Common myeloid progenitor, CD34-positive (primary cell): Measurements from ENCODE around the gene FOSL2.

Experiments used
- CTCF ChIA-PET: fragments of 350-600 bp; sonication (Branson Sonifier 250); formaldehyde crosslinking; loops from one replicate; lab custom pipeline; 2021; ENCODE audit warnings: antibody characterized with exemption; lab: Charles Lee
- POLR2A ChIA-PET: fragments of 350-600 bp; sonication (Branson Sonifier 250); formaldehyde crosslinking; loops from one replicate; lab custom pipeline; 2021; ENCODE audit warnings: antibody characterized with exemption; lab: Charles Lee
- DNase-seq, 3 donors: peaks; one replicate each; pipeline versions ENCODE4 v3.0.0 to v3.0.0-alpha.2; 2013
- H3K27ac ChIP-seq, 2 experiments: 1 replicate in 1 of 2; 2 replicates in 1 of 2; pipeline ENCODE4 v1.7.0; 2013; ENCODE audit warnings: inconsistent platforms in 2 of 2, low read length in 2 of 2, mild to moderate bottlenecking in 2 of 2, low read depth in 1 of 2, moderate library complexity in 1 of 2; ENCODE audit not compliant: severe bottlenecking in 2 of 2, insufficient read depth in 1 of 2, poor library complexity in 1 of 2
- H3K27me3 ChIP-seq, 5 experiments: replicated peaks in 2 of 5; 1 replicate in 3 of 5; 2 replicates in 2 of 5; pipeline versions ENCODE4 v1.6.1 to v1.7.0; 2013; ENCODE audit warnings: low read length in 4 of 5, mild to moderate bottlenecking in 2 of 5, moderate library complexity in 2 of 5, inconsistent platforms in 1 of 5; ENCODE audit not compliant: insufficient read depth in 5 of 5, control insufficient read depth in 4 of 5
- H3K36me3 ChIP-seq, 4 experiments: 1 replicate in 2 of 4; 2 replicates in 2 of 4; pipeline versions ENCODE4 v1.6.1 to v1.7.0; 2013; ENCODE audit warnings: low read length in 3 of 4, control low read depth in 1 of 4, mild to moderate bottlenecking in 1 of 4; ENCODE audit not compliant: control insufficient read depth in 4 of 4, insufficient read depth in 4 of 4
- H3K4me1 ChIP-seq, 4 experiments: 1 replicate in 3 of 4; 2 replicates in 1 of 4; pipeline versions ENCODE4 v1.6.1 to v1.7.1; 2013; ENCODE audit warnings: low read length in 3 of 4, mild to moderate bottlenecking in 3 of 4, control low read depth in 1 of 4, inconsistent platforms in 1 of 4, moderate library complexity in 1 of 4; ENCODE audit not compliant: control insufficient read depth in 4 of 4, insufficient read depth in 4 of 4; ENCODE audit errors: control extremely low read depth in 1 of 4
- H3K4me3 ChIP-seq, 7 experiments: 1 replicate in 4 of 7; 2 replicates in 3 of 7; pipeline versions ENCODE4 v1.5.1 to v1.7.0; 2013; ENCODE audit warnings: mild to moderate bottlenecking in 7 of 7, low read length in 6 of 7, moderate library complexity in 6 of 7, inconsistent platforms in 2 of 7, low read depth in 2 of 7, control low read depth in 1 of 7; ENCODE audit not compliant: insufficient read depth in 4 of 7, control insufficient read depth in 1 of 7; ENCODE audit errors: extremely low read depth in 1 of 7
- H3K9me3 ChIP-seq, 5 experiments: 1 replicate in 4 of 5; 2 replicates in 1 of 5; pipeline versions ENCODE4 v1.6.1 to v1.7.1; 2013; ENCODE audit warnings: low read length in 4 of 5, mild to moderate bottlenecking in 2 of 5, inconsistent platforms in 1 of 5, low read depth in 1 of 5, moderate library complexity in 1 of 5; ENCODE audit not compliant: control insufficient read depth in 4 of 5, insufficient read depth in 2 of 5; ENCODE audit errors: control extremely low read depth in 1 of 5
- WGBS: methylation state at CpG from one replicate; pipeline ENCODE4 v1.1.5; 2013; ENCODE audit not compliant: insufficient coverage; 5-methylcytosine and 5-hydroxymethylcytosine counted together

FOSL2 gene

DNA sequence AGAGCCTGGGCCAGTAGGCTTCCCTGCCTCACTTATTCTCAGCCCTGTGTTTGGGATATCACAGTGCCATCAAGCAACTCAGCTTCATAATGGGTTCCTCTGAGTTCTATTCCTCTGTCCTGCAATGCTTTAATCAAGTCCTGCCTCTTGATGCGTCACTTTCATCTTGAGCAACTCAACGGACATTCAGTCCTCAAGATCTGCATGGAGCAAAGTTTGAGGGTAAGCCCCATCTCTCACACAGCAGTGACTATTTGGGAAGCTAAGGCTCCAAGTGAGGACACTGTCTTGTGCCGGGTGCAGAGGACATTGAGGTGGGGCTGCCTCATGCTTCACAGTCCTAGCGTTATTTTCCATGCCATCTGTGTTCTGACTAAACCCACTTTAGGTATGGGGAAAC lies 52.3 kb downstream of the FOSL2 start:
- 100% methylated on average over 4 of the region's 4 CpGs for WGBS
- no peak for DNase-seq
- no peak overlapping the region for H3K27ac ChIP-seq
- no peaks in the 10 kb centered on the region for H3K36me3 ChIP-seq
- ChIA-PET POLR2A (no interaction called here), CTCF (interaction anchor here (1.0 to 1.7 kb wide), 4 partner anchors 14 to 762 kb away, joined by 3 to 6 read pairs (median 4); partner anchors contain the start of gene FOSL2)
- peaks cover 5 to 18% (median 17%) of the 10 kb centered on the region in 4 experiments for H3K4me1 ChIP-seq
- no peaks in the 10 kb centered on the region for H3K27me3 ChIP-seq
- no peaks in the 10 kb centered on the region for H3K9me3 ChIP-seq
- H3K4me3 ChIP-seq: no peak overlapping the region

DNA sequence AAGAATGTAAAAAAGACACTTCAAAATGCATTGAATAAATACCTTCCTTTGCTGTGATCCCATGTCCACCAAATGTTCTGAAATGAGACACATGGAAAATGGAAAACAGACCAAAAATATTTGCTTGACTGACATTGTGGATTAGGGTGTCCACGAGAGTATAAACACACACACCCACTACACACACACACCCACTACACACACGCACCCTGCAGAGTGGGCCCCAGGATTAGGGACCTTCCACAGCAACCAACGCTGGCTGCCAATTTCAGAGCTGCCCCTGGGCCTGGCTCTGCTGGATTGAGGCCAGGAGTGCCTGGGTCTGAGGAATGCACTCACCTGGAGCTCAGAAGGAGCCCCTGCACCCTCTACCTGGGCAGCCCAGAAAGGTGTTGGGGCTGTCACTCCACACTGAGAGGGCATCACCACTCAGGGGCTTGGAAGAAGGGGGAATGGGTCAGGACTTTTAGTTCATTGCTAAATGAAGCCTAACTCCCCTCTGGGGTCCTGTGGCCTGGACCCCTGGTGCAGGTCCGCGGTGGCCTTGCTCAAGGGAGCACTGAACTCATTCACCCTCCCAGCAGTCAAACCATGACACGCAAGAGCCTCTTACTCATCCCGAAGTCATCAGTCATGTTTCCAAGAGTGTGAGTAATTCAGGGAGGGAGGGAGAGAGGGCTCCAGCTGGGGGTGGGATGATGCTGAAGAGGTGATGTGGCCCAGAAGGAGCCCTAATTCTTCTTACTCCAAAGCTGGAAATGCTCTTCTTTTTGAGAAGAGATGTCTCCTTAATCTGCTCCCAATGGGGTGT lies 53.0 kb downstream of the FOSL2 start:
- Histone ChIP-seq H3K27ac (no peak overlapping the region), H3K27me3 (no peaks in the 10 kb centered on the region), H3K9me3 (no peaks in the 10 kb centered on the region), H3K4me1 (peaks cover 5 to 21% (median 19%) of the 10 kb centered on the region in 4 experiments), H3K36me3 (no peaks in the 10 kb centered on the region), H3K4me3 (no peak overlapping the region)
- CTCF ChIA-PET: interaction anchor here (1.2 to 1.7 kb wide), 2 partner anchors 15 to 722 kb away, joined by 5 to 6 read pairs; no protein-coding TSS in a partner anchor
- DNase-seq: no peak
- 96% methylated on average over 4 of the region's 7 CpGs for WGBS
- POLR2A ChIA-PET: interaction anchor here (0.6 kb wide), 1 partner anchor 11 kb away, joined by 3 read pairs; no protein-coding TSS in a partner anchor

DNA sequence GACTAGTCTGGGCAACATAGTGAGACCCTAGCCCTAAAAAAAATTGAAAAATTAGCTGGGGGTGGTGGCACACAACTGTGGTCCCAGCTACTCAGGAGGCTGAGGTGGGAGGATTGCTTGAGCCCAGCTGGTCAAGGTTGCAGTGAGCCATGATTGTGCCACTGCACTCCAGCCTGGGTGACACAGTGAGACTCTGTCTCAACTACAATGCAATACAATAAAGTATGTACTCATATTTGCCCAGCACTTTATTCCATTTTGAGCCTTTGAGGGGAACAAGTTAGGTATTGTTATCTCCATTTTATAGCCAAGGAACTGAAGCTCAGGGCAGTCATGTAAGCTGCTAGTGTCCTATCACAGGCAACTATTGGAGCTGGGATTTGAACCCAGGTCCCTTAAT lies 53.9 kb downstream of the FOSL2 start:
- no peak overlapping the region for H3K27ac ChIP-seq
- H3K9me3 ChIP-seq: no peaks in the 10 kb centered on the region
- no peaks in the 10 kb centered on the region for H3K36me3 ChIP-seq
- no peak for DNase-seq
- POLR2A ChIA-PET: interaction anchor here (0.5 to 0.6 kb wide), 3 partner anchors 11 to 755 kb away, joined by 3 read pairs; no protein-coding TSS in a partner anchor
- H3K4me1 ChIP-seq: peaks cover 5 to 21% (median 19%) of the 10 kb centered on the region in 4 experiments
- no peaks in the 10 kb centered on the region for H3K27me3 ChIP-seq
- CTCF ChIA-PET: interaction anchor here (1.2 to 2.2 kb wide), 4 partner anchors 16 to 723 kb away, joined by 3 to 6 read pairs (median 6); no protein-coding TSS in a partner anchor
- H3K4me3 ChIP-seq: no peak overlapping the region

DNA sequence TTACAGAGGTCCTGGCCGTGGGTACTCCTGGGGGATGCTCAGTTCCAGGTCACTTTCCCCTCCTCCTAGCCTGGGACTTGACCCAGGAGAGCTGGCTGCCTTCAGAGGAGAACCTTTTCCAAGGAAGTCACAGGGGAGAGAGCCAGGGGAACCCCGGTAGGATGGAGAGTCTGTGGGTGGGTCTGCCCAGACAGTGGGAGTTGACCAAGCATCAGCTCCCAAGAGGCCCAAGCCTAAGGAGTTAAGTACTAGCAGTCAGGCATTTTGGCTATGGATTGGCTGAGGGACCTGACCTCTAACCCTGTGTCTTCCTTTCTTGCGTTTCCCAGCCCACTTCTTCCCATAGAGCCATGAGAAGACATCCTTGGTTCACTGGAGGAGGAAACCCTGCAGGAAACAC lies 54.4 kb downstream of the FOSL2 start:
- no peaks in the 10 kb centered on the region for H3K36me3 ChIP-seq
- H3K27ac ChIP-seq: no peak overlapping the region
- ChIA-PET POLR2A (interaction anchor here (0.5 to 0.6 kb wide), 2 partner anchors 56 to 756 kb away, joined by 3 read pairs; no protein-coding TSS in a partner anchor), CTCF (interaction anchor here (1.2 to 2.2 kb wide), 4 partner anchors 12 to 724 kb away, joined by 3 to 6 read pairs (median 6); no protein-coding TSS in a partner anchor)
- H3K4me3 ChIP-seq: no peak overlapping the region
- no peaks in the 10 kb centered on the region for H3K9me3 ChIP-seq
- no peaks in the 10 kb centered on the region for H3K27me3 ChIP-seq
- peaks cover 5 to 21% (median 19%) of the 10 kb centered on the region in 4 experiments for H3K4me1 ChIP-seq
- WGBS: 100% methylated on average over 1 of the region's 3 CpGs
- DNase-seq: no peak

DNA sequence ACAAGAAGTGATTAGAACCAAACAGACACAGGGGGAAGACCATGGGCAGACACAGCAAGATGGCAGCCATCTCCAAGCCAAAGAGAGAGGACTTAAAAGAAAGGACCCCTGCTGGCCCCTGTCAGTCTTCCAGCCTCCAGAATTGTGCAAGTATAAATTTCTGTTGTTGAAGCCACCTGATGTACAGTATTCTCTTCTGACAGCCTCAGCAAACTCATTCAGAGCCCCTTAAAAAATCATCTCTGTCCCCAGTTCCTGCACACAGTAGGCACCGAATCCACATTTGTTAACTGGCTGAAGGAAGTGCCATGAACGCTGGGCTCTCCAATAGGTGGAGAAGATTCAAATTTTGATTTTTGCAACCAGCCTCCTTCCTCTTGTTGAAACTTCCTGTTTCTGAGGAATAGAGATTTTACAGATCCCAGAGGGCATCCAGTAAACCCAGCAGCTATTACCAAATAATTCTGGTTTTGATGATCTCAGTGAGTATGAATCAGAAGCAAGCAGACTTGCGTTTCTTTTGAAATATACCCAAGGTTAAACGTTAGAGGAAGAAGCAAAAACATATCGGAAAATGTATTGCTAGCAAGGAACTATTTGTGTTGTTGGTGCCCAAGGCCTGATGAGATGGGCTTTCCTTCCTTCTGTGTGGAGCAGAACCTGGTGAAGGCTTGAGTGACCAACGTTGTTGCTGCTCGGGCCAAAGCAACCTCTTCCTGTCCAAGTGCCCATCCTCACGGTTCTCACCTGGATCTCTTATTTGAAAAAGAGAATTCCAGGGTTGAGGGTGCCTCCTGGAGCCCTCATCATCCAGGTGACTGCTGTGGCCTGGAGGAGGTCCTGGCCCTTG lies 55.5 kb downstream of the FOSL2 start:
- H3K4me1 ChIP-seq: peaks cover 5 to 21% (median 19%) of the 10 kb centered on the region in 4 experiments
- no peak overlapping the region for H3K27ac ChIP-seq
- no peaks in the 10 kb centered on the region for H3K27me3 ChIP-seq
- CTCF ChIA-PET: interaction anchor here (1.3 to 2.2 kb wide), 4 partner anchors 13 to 695 kb away, joined by 3 to 6 read pairs (median 4); no protein-coding TSS in a partner anchor
- H3K36me3 ChIP-seq: no peaks in the 10 kb centered on the region
- peak; percentile 21 to 67 (median 61) for DNase-seq
- POLR2A ChIA-PET: interaction anchor here (0.6 kb wide), 1 partner anchor 13 kb away, joined by 3 read pairs; no protein-coding TSS in a partner anchor
- H3K4me3 ChIP-seq: no peak overlapping the region
- H3K9me3 ChIP-seq: no peaks in the 10 kb centered on the region
- 68% methylated on average over 3 of the region's 8 CpGs for WGBS

DNA sequence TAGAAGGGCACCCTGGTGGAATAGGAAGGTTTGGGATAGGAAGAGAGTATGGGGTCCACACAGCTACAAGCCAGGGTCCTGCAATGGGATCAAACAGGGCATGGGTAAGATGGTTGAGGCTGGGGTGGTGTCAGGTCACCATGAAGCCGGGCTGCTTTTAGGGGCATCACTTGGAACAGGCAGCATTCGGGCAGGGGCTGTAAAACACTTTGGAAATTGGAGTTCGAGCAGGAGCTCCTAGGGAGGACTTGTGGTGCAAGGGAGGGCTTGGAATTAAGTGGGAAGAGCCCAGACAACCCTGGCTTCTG lies 56.1 kb downstream of the FOSL2 start:
- ChIA-PET POLR2A (no interaction called here), CTCF (interaction anchor here (1.6 to 1.9 kb wide), 2 partner anchors 13 to 695 kb away, joined by 4 to 5 read pairs; no protein-coding TSS in a partner anchor)
- no peak for DNase-seq
- no peaks in the 10 kb centered on the region for H3K36me3 ChIP-seq
- WGBS: 92% methylated on average over 3 of the region's 3 CpGs
- no peak overlapping the region for H3K27ac ChIP-seq
- no peaks in the 10 kb centered on the region for H3K27me3 ChIP-seq
- H3K4me1 ChIP-seq: peaks cover 5 to 21% (median 19%) of the 10 kb centered on the region in 4 experiments
- H3K4me3 ChIP-seq: no peak overlapping the region
- no peaks in the 10 kb centered on the region for H3K9me3 ChIP-seq
